Hepatocyte (in vitro differentiated cells): Measurements from ENCODE around the gene BSN.

Experiments used
- CTCF ChIP-seq: fragments of 200-600 bp; sonication (generic); IDR thresholded peaks from 2 replicates; pipeline ENCODE4 v1.5.1; 2016; ENCODE audit warnings: antibody characterized with exemption, mild to moderate bottlenecking; ENCODE audit not compliant: poor library complexity
- EZH2 ChIP-seq: fragments of 200-600 bp; sonication (generic); IDR thresholded peaks from 2 replicates; pipeline ENCODE4 v1.6.1; 2016; ENCODE audit warnings: antibody characterized with exemption, mild to moderate bottlenecking, borderline replicate concordance
- EZH2phosphoT487 ChIP-seq: fragments of 200-600 bp; sonication (generic); IDR thresholded peaks from one replicate; pipeline ENCODE4 v1.6.1; 2018; ENCODE audit warnings: antibody characterized with exemption, mild to moderate bottlenecking, low read depth, moderate library complexity; ENCODE audit not compliant: unreplicated experiment, severe bottlenecking

GRCh38 chr3:49709852-49710251 is 155.6 kb downstream of the BSN start:
- no peak for TF ChIP-seq CTCF
- TF ChIP-seq EZH2 = no peak
- TF ChIP-seq EZH2phosphoT487 = no peak
